ENCODE results near the gene MYL12B.
A peak's percentile ranks its signal among the peaks of the same experiment; 100 is the strongest.

Gene MYL12B

GRCh38 chr18:3235846-3236245 lies 26.1 kb upstream of the MYL12B start:
- Histone ChIP-seq H3K36me3 (ENCODE audit: control insufficient read depth in 1 of 2, insufficient read depth in 2 of 2, low read length in 2 of 2) (no peaks in the 10 kb centered on the region), H3K9ac (ENCODE audit: low read depth in 1 of 2, low read length in 2 of 2) (no peak overlapping the region), H3K4me3 (ENCODE audit: low read depth in 1 of 2, low read length in 2 of 2) (no peak overlapping the region), H3K27me3 (ENCODE audit: control insufficient read depth in 1 of 2, insufficient read depth in 2 of 2, low read length in 2 of 2) (no peaks in the 10 kb centered on the region), H3K4me1 (ENCODE audit: control insufficient read depth in 1 of 2, insufficient read depth in 2 of 2, low read length in 2 of 2) (peaks cover 14 to 16% of the 10 kb centered on the region in 2 donors), H3K27ac (ENCODE audit: low read depth, low read length) (no peak overlapping the region), H3K9me3 (ENCODE audit: control insufficient read depth in 1 of 2, low read length in 2 of 2) (no peaks in the 10 kb centered on the region)

- H3K4me1 ChIP-seq (ENCODE audit: control insufficient read depth in 1 of 2, insufficient read depth in 2 of 2, low read length in 2 of 2), result peaks cover 14 to 16% of the 10 kb centered on the region in 2 donors
- H3K36me3 ChIP-seq (ENCODE audit: control insufficient read depth in 1 of 2, insufficient read depth in 2 of 2, low read length in 2 of 2), result no peaks in the 10 kb centered on the region
- H3K9ac ChIP-seq (ENCODE audit: low read depth in 1 of 2, low read length in 2 of 2), result no peak overlapping the region
- no peak overlapping the region for H3K27ac ChIP-seq (ENCODE audit: low read depth, low read length)
- no peak overlapping the region for H3K4me3 ChIP-seq (ENCODE audit: low read depth in 1 of 2, low read length in 2 of 2)
- H3K27me3 ChIP-seq (ENCODE audit: control insufficient read depth in 1 of 2, insufficient read depth in 2 of 2, low read length in 2 of 2), result no peaks in the 10 kb centered on the region
- H3K9me3 ChIP-seq (ENCODE audit: control insufficient read depth in 1 of 2, low read length in 2 of 2), result peaks cover under 1 to 6% of the 10 kb centered on the region in 2 donors
Observed at GRCh38 chr18:3236470-3236869, 25.5 kb upstream of the MYL12B start.

- H3K4me1 ChIP-seq (ENCODE audit: control insufficient read depth in 1 of 2, insufficient read depth in 2 of 2, low read length in 2 of 2), result peaks cover 5 to 9% of the 10 kb centered on the region in 2 donors
- H3K27me3 ChIP-seq (ENCODE audit: control insufficient read depth in 1 of 2, insufficient read depth in 2 of 2, low read length in 2 of 2), result no peaks in the 10 kb centered on the region
- H3K9ac ChIP-seq (ENCODE audit: low read depth in 1 of 2, low read length in 2 of 2), result no peak overlapping the region
- no peak overlapping the region for H3K4me3 ChIP-seq (ENCODE audit: low read depth in 1 of 2, low read length in 2 of 2)
- H3K27ac ChIP-seq (ENCODE audit: low read depth, low read length), result no peak overlapping the region
- peaks cover 2 to 9% of the 10 kb centered on the region in 2 donors for H3K9me3 ChIP-seq (ENCODE audit: control insufficient read depth in 1 of 2, low read length in 2 of 2)
- H3K36me3 ChIP-seq (ENCODE audit: control insufficient read depth in 1 of 2, insufficient read depth in 2 of 2, low read length in 2 of 2), result no peaks in the 10 kb centered on the region
Observed at GRCh38 chr18:3238742-3239141, 23.2 kb upstream of the MYL12B start.

- H3K4me3 ChIP-seq (ENCODE audit: low read depth in 1 of 2, low read length in 2 of 2), result peak overlapping the region; percentile 88 to 89
- peaks cover 17 to 23% of the 10 kb centered on the region in 2 donors for H3K4me1 ChIP-seq (ENCODE audit: control insufficient read depth in 1 of 2, insufficient read depth in 2 of 2, low read length in 2 of 2)
- no peak overlapping the region for H3K27ac ChIP-seq (ENCODE audit: low read depth, low read length)
Observed at GRCh38 chr18:3245185-3245564, 16.8 kb upstream of the MYL12B start.

GRCh38 chr18:3245853-3246634 lies 15.9 kb upstream of the MYL12B start:
- Histone ChIP-seq H3K27me3 (ENCODE audit: control insufficient read depth in 1 of 2, insufficient read depth in 2 of 2, low read length in 2 of 2) (no peaks in the 10 kb centered on the region), H3K9ac (ENCODE audit: low read depth in 1 of 2, low read length in 2 of 2) (peak overlapping the region; percentile 95 to 98), H3K36me3 (ENCODE audit: control insufficient read depth in 1 of 2, insufficient read depth in 2 of 2, low read length in 2 of 2) (peaks cover 3 to 4% of the 10 kb centered on the region in 2 donors), H3K4me1 (ENCODE audit: control insufficient read depth in 1 of 2, insufficient read depth in 2 of 2, low read length in 2 of 2) (peaks cover 23 to 29% of the 10 kb centered on the region in 2 donors), H3K4me3 (ENCODE audit: low read depth in 1 of 2, low read length in 2 of 2) (peak overlapping the region; percentile 88 to 89), H3K9me3 (ENCODE audit: control insufficient read depth in 1 of 2, low read length in 2 of 2) (peaks cover 2 to 7% of the 10 kb centered on the region in 2 donors), H3K27ac (ENCODE audit: low read depth, low read length) (peak overlapping the region; percentile 99)

More at GRCh38 chr18:3245185-3245564, 16.8 kb upstream of the MYL12B start:
- Histone ChIP-seq H3K36me3 (ENCODE audit: control insufficient read depth in 1 of 2, insufficient read depth in 2 of 2, low read length in 2 of 2) (peaks cover 1 to 4% of the 10 kb centered on the region in 2 donors), H3K27me3 (ENCODE audit: control insufficient read depth in 1 of 2, insufficient read depth in 2 of 2, low read length in 2 of 2) (no peaks in the 10 kb centered on the region), H3K9me3 (ENCODE audit: control insufficient read depth in 1 of 2, low read length in 2 of 2) (peaks cover 2 to 9% of the 10 kb centered on the region in 2 donors), H3K9ac (ENCODE audit: low read depth in 1 of 2, low read length in 2 of 2) (peak overlapping the region; percentile 95 to 98)

- Histone ChIP-seq H3K9ac (ENCODE audit: low read depth in 1 of 2, low read length in 2 of 2) (peak overlapping the region; percentile 95 to 98), H3K27ac (ENCODE audit: low read depth, low read length) (peak overlapping the region; percentile 99), H3K9me3 (ENCODE audit: control insufficient read depth in 1 of 2, low read length in 2 of 2) (peaks cover 0 to under 1% of the 10 kb centered on the region in 2 donors), H3K4me1 (ENCODE audit: control insufficient read depth in 1 of 2, insufficient read depth in 2 of 2, low read length in 2 of 2) (peaks cover 29% of the 10 kb centered on the region in 2 donors), H3K27me3 (ENCODE audit: control insufficient read depth in 1 of 2, insufficient read depth in 2 of 2, low read length in 2 of 2) (no peaks in the 10 kb centered on the region), H3K4me3 (ENCODE audit: low read depth in 1 of 2, low read length in 2 of 2) (peak overlapping the region; percentile 88 to 89), H3K36me3 (ENCODE audit: control insufficient read depth in 1 of 2, insufficient read depth in 2 of 2, low read length in 2 of 2) (peaks cover 3 to 4% of the 10 kb centered on the region in 2 donors)
Observed at GRCh38 chr18:3246635-3247239, 15.2 kb upstream of the MYL12B start.

- no peaks in the 10 kb centered on the region for H3K27me3 ChIP-seq (ENCODE audit: control insufficient read depth in 1 of 2, insufficient read depth in 2 of 2, low read length in 2 of 2)
- peak within 1 kb of the TSS; percentile 88 to 89 for H3K4me3 ChIP-seq (ENCODE audit: low read depth in 1 of 2, low read length in 2 of 2)
- H3K4me1 ChIP-seq (ENCODE audit: control insufficient read depth in 1 of 2, insufficient read depth in 2 of 2, low read length in 2 of 2), result peaks cover 29 to 36% of the 10 kb centered on the region in 2 donors
- no peaks in the 10 kb centered on the region for H3K9me3 ChIP-seq (ENCODE audit: control insufficient read depth in 1 of 2, low read length in 2 of 2)
- H3K36me3 ChIP-seq (ENCODE audit: control insufficient read depth in 1 of 2, insufficient read depth in 2 of 2, low read length in 2 of 2), result peaks cover 3 to 4% of the 10 kb centered on the region in 2 donors
- peak within 1 kb of the TSS; percentile 99 for H3K27ac ChIP-seq (ENCODE audit: low read depth, low read length)
- H3K9ac ChIP-seq (ENCODE audit: low read depth in 1 of 2, low read length in 2 of 2), result peak within 1 kb of the TSS; percentile 95 to 98
Observed at GRCh38 chr18:3247240-3248061, 14.5 kb upstream of the MYL12B start, which contains the start of gene MYL12A. MYL12A (plus strand) TSS chr18:3247801; CDS start chr18:3253248, 5,447 bp downstream.

GRCh38 chr18:3248062-3248657 lies 13.8 kb upstream of the MYL12B start:
- peaks cover 5 to 6% of the 10 kb centered on the region in 2 donors for H3K36me3 ChIP-seq (ENCODE audit: control insufficient read depth in 1 of 2, insufficient read depth in 2 of 2, low read length in 2 of 2)
- H3K4me1 ChIP-seq (ENCODE audit: control insufficient read depth in 1 of 2, insufficient read depth in 2 of 2, low read length in 2 of 2), result peaks cover 29 to 43% of the 10 kb centered on the region in 2 donors
- H3K27me3 ChIP-seq (ENCODE audit: control insufficient read depth in 1 of 2, insufficient read depth in 2 of 2, low read length in 2 of 2), result no peaks in the 10 kb centered on the region
- peak overlapping the region; percentile 95 to 98 for H3K9ac ChIP-seq (ENCODE audit: low read depth in 1 of 2, low read length in 2 of 2)
- H3K27ac ChIP-seq (ENCODE audit: low read depth, low read length), result peak overlapping the region; percentile 99
- H3K4me3 ChIP-seq (ENCODE audit: low read depth in 1 of 2, low read length in 2 of 2), result peak overlapping the region; percentile 88 to 89
- no peaks in the 10 kb centered on the region for H3K9me3 ChIP-seq (ENCODE audit: control insufficient read depth in 1 of 2, low read length in 2 of 2)

- Histone ChIP-seq H3K36me3 (ENCODE audit: control insufficient read depth in 1 of 2, insufficient read depth in 2 of 2, low read length in 2 of 2) (peaks cover 11 to 13% of the 10 kb centered on the region in 2 donors), H3K4me1 (ENCODE audit: control insufficient read depth in 1 of 2, insufficient read depth in 2 of 2, low read length in 2 of 2) (peaks cover 29 to 45% of the 10 kb centered on the region in 2 donors), H3K9me3 (ENCODE audit: control insufficient read depth in 1 of 2, low read length in 2 of 2) (no peaks in the 10 kb centered on the region), H3K27me3 (ENCODE audit: control insufficient read depth in 1 of 2, insufficient read depth in 2 of 2, low read length in 2 of 2) (no peaks in the 10 kb centered on the region), H3K4me3 (ENCODE audit: low read depth in 1 of 2, low read length in 2 of 2) (peak overlapping the region; percentile 88 to 89), H3K9ac (ENCODE audit: low read depth in 1 of 2, low read length in 2 of 2) (peak overlapping the region; percentile 95 to 98), H3K27ac (ENCODE audit: low read depth, low read length) (peak overlapping the region; percentile 99)
Observed at GRCh38 chr18:3248658-3249359, 13.1 kb upstream of the MYL12B start.

Measured in duodenal mucosa (tissue), 2 donors.